CD8-positive, alpha-beta memory T cell (primary cell): ENCODE results near the gene SMYD3. TPM values are rescaled to one million over a fixed set of nuclear protein-coding genes. Genes with fewer than 3 reads are reported as not detected.
"Not testable (repeated sequence)": the region's sequence is repeated elsewhere in the genome, so short reads cannot be mapped to it uniquely, and the experiment has no call there.

Experiments used
- CTCF ChIA-PET: fragments of 350-600 bp; sonication (Branson Sonifier 250); formaldehyde crosslinking; loops from one replicate; lab custom pipeline; 2021; ENCODE audit warnings: antibody characterized with exemption; lab: Charles Lee
- POLR2A ChIA-PET: fragments of 350-600 bp; sonication (Branson Sonifier 250); formaldehyde crosslinking; loops from one replicate; lab custom pipeline; 2021; ENCODE audit warnings: antibody characterized with exemption; lab: Charles Lee
- DNase-seq, 5 donors: peaks; one replicate each; pipeline versions ENCODE4 v3.0.0 to v3.0.0-alpha.2; 2020 to 2022; ENCODE audit warnings: mixed read lengths in 1 of 5
- H3K27ac ChIP-seq: one replicate; pipeline ENCODE4 v1.7.0; 2013; ENCODE audit warnings: low read depth, mild to moderate bottlenecking, low read length, moderate library complexity
- H3K27me3 ChIP-seq: 2 replicates; pipeline ENCODE4 v1.7.0; 2013; ENCODE audit warnings: low read length, mild to moderate bottlenecking; ENCODE audit not compliant: insufficient read depth, poor library complexity, severe bottlenecking
- H3K36me3 ChIP-seq: 2 replicates; pipeline ENCODE4 v1.7.0; 2013; ENCODE audit warnings: mild to moderate bottlenecking, low read length, moderate library complexity; ENCODE audit not compliant: insufficient read depth
- H3K4me1 ChIP-seq: 2 replicates; pipeline ENCODE4 v1.7.0; 2013; ENCODE audit warnings: mild to moderate bottlenecking, low read length, moderate library complexity; ENCODE audit not compliant: insufficient read depth
- H3K4me3 ChIP-seq: 2 replicates; pipeline ENCODE4 v1.7.0; 2013; ENCODE audit warnings: mild to moderate bottlenecking, low read length
- H3K9me3 ChIP-seq: 2 replicates; pipeline ENCODE4 v1.7.0; 2013; ENCODE audit warnings: mild to moderate bottlenecking, low read length
- H3K27ac Mint-ChIP-seq, 8 donors: one replicate each; pipeline ENCODE4 v1.8.0; 2020 to 2021; ENCODE audit warnings: mixed read lengths in 8 of 8, mild to moderate bottlenecking in 6 of 8, inconsistent platforms in 3 of 8, moderate library complexity in 3 of 8
- H3K27me3 Mint-ChIP-seq, 2 donors: one replicate each; pipeline ENCODE4 v1.8.0; 2020 to 2021; ENCODE audit warnings: mixed read lengths in 2 of 2, mild to moderate bottlenecking in 1 of 2, moderate library complexity in 1 of 2
- H3K36me3 Mint-ChIP-seq, 3 donors: one replicate each; pipeline ENCODE4 v1.8.0; 2020 to 2021; ENCODE audit warnings: mixed read lengths in 3 of 3, inconsistent platforms in 1 of 3, mild to moderate bottlenecking in 1 of 3
- H3K4me1 Mint-ChIP-seq, 3 donors: one replicate each; pipeline ENCODE4 v1.8.0; 2020 to 2021; ENCODE audit warnings: mixed read lengths in 3 of 3, inconsistent platforms in 1 of 3, mild to moderate bottlenecking in 1 of 3
- H3K4me3 Mint-ChIP-seq, 7 donors: one replicate each; pipeline ENCODE4 v1.8.0; 2020 to 2021; ENCODE audit warnings: mixed read lengths in 7 of 7, mild to moderate bottlenecking in 6 of 7, moderate library complexity in 4 of 7, inconsistent platforms in 2 of 7
- H3K9me3 Mint-ChIP-seq, 5 donors: one replicate each; pipeline ENCODE4 v1.8.0; 2020 to 2022; ENCODE audit warnings: mixed read lengths in 5 of 5, mild to moderate bottlenecking in 3 of 5, moderate library complexity in 2 of 5, inconsistent platforms in 1 of 5
- polyA plus RNA-seq: library from polyadenylated mRNA; unstranded; fragments of 300-500 nt; fragmentation: Illumina TruSeq; gene quantifications from one replicate; pipeline ENCODE4 v1.2.3, GENCODE V29; 2021
- total RNA-seq, 2 experiments: library from RNA; stranded (reverse); gene quantifications; one replicate each; pipeline ENCODE4 v1.2.3, GENCODE V29; 2021

Gene SMYD3
- total and polyA plus RNA-seq, 3 experiments from 2014 or later, result 12.4 to 31.7 (median 14.5) TPM

- no peak overlapping the region for H3K4me3 ChIP-seq
- Mint-ChIP-seq H3K27ac (no peak overlapping the region), H3K36me3 (peaks cover 24 to 68% (median 59%) of the 10 kb centered on the region in 3 donors), H3K27me3 (no peaks in the 10 kb centered on the region), H3K9me3 (peaks cover 4 to 69% (median 31%) of the 10 kb centered on the region in 5 donors), H3K4me1 (no peaks in the 10 kb centered on the region), H3K4me3 (no peak overlapping the region)
- H3K27me3 ChIP-seq, result no peaks in the 10 kb centered on the region
- DNase-seq, result no peak
- ChIA-PET CTCF (no interaction called here), POLR2A (no interaction called here)
- H3K9me3 ChIP-seq, result no peaks in the 10 kb centered on the region
- no peaks in the 10 kb centered on the region for H3K4me1 ChIP-seq
- H3K27ac ChIP-seq, result no peak overlapping the region
- peaks cover 4% of the 10 kb centered on the region for H3K36me3 ChIP-seq
Measured at GRCh38 chr1:245748646-245749045, 758.4 kb downstream of the SMYD3 start.

GRCh38 chr1:245748240-245748639 lies 758.8 kb downstream of the SMYD3 start:
- H3K27me3 Mint-ChIP-seq, result no peaks in the 10 kb centered on the region

GRCh38 chr1:245742896-245743295 lies 764.2 kb downstream of the SMYD3 start:
- no peaks in the 10 kb centered on the region for H3K27me3 Mint-ChIP-seq
- no peak overlapping the region for H3K27ac Mint-ChIP-seq
- H3K4me3 Mint-ChIP-seq, result no peak overlapping the region
- H3K9me3 ChIP-seq, result no peaks in the 10 kb centered on the region
- peaks cover 10 to 40% (median 19%) of the 10 kb centered on the region in 3 donors for H3K36me3 Mint-ChIP-seq
- DNase-seq, result no peak
- H3K36me3 ChIP-seq, result no peaks in the 10 kb centered on the region
- no peak overlapping the region for H3K27ac ChIP-seq
- ChIA-PET POLR2A (no interaction called here), CTCF (no interaction called here)
- H3K4me1 Mint-ChIP-seq, result no peaks in the 10 kb centered on the region
- H3K9me3 Mint-ChIP-seq, result peaks cover 4 to 55% (median 40%) of the 10 kb centered on the region in 5 donors
- H3K27me3 ChIP-seq, result no peaks in the 10 kb centered on the region
- no peak overlapping the region for H3K4me3 ChIP-seq
- H3K4me1 ChIP-seq, result no peaks in the 10 kb centered on the region

More at GRCh38 chr1:245748240-245748639, 758.8 kb downstream of the SMYD3 start:
- CTCF ChIA-PET, result no interaction called here
- no peak overlapping the region for H3K4me3 Mint-ChIP-seq
- no peak overlapping the region for H3K4me3 ChIP-seq
- POLR2A ChIA-PET, result no interaction called here
- peaks cover 4% of the 10 kb centered on the region for H3K36me3 ChIP-seq
- no peaks in the 10 kb centered on the region for H3K9me3 ChIP-seq
- no peak overlapping the region for H3K27ac Mint-ChIP-seq
- H3K27ac ChIP-seq, result no peak overlapping the region
- no peaks in the 10 kb centered on the region for H3K4me1 ChIP-seq
- H3K4me1 Mint-ChIP-seq, result no peaks in the 10 kb centered on the region
- H3K27me3 ChIP-seq, result no peaks in the 10 kb centered on the region
- H3K9me3 Mint-ChIP-seq, result peaks cover 4 to 69% (median 31%) of the 10 kb centered on the region in 5 donors
- DNase-seq, result no peak
- peaks cover 24 to 66% (median 58%) of the 10 kb centered on the region in 3 donors for H3K36me3 Mint-ChIP-seq

- H3K4me1 ChIP-seq, H3K4me3 Mint-ChIP-seq, H3K9me3 ChIP-seq, DNase-seq, H3K27ac Mint-ChIP-seq, H3K36me3 ChIP-seq, CTCF ChIA-PET, H3K4me3 ChIP-seq, H3K4me1 Mint-ChIP-seq, H3K27me3 ChIP-seq, POLR2A ChIA-PET, H3K27me3 Mint-ChIP-seq, H3K27ac ChIP-seq: not testable (repeated sequence)
- H3K9me3 Mint-ChIP-seq, result peaks cover 4 to 35% (median 21%) of the 10 kb centered on the region in 5 donors
- H3K36me3 Mint-ChIP-seq, result peaks cover 0 to 16% (median 3%) of the 10 kb centered on the region in 3 donors
Measured at GRCh38 chr1:245740336-245740735, 766.7 kb downstream of the SMYD3 start.

GRCh38 chr1:245730801-245731200 lies 776.3 kb downstream of the SMYD3 start:
- H3K36me3 Mint-ChIP-seq, result peaks cover 1 to 54% (median 2%) of the 10 kb centered on the region in 3 donors
- POLR2A ChIA-PET, result no interaction called here
- peaks cover 37 to 79% (median 63%) of the 10 kb centered on the region in 5 donors for H3K9me3 Mint-ChIP-seq

GRCh38 chr1:245728035-245728434 lies 779.0 kb downstream of the SMYD3 start:
- H3K27me3 ChIP-seq, H3K4me1 ChIP-seq, H3K9me3 ChIP-seq, H3K27ac ChIP-seq, H3K4me1 Mint-ChIP-seq, CTCF ChIA-PET, POLR2A ChIA-PET, H3K27me3 Mint-ChIP-seq, DNase-seq, H3K27ac Mint-ChIP-seq, H3K4me3 ChIP-seq, H3K36me3 ChIP-seq, H3K4me3 Mint-ChIP-seq: not testable (repeated sequence)
- Mint-ChIP-seq H3K36me3 (peaks cover 1 to 70% (median 4%) of the 10 kb centered on the region in 3 donors), H3K9me3 (peaks cover 41 to 84% (median 65%) of the 10 kb centered on the region in 5 donors)

More at GRCh38 chr1:245730801-245731200, 776.3 kb downstream of the SMYD3 start:
- Histone ChIP-seq H3K4me3 (no peak overlapping the region), H3K4me1 (no peaks in the 10 kb centered on the region), H3K36me3 (no peaks in the 10 kb centered on the region), H3K9me3 (no peaks in the 10 kb centered on the region), H3K27ac (no peak overlapping the region), H3K27me3 (no peaks in the 10 kb centered on the region)
- no peak for DNase-seq
- no peak overlapping the region for H3K4me3 Mint-ChIP-seq
- peaks cover 0 to 3% of the 10 kb centered on the region in 2 donors for H3K27me3 Mint-ChIP-seq
- no peaks in the 10 kb centered on the region for H3K4me1 Mint-ChIP-seq
- CTCF ChIA-PET, result no interaction called here
- no peak overlapping the region for H3K27ac Mint-ChIP-seq

- Mint-ChIP-seq H3K9me3 (peaks cover 2 to 47% (median 16%) of the 10 kb centered on the region in 5 donors), H3K4me1 (no peaks in the 10 kb centered on the region), H3K4me3 (no peak overlapping the region), H3K27me3 (no peaks in the 10 kb centered on the region), H3K36me3 (peaks cover 0 to 35% (median 2%) of the 10 kb centered on the region in 3 donors), H3K27ac (no peak overlapping the region)
- ChIA-PET CTCF (no interaction called here), POLR2A (no interaction called here)
- H3K36me3 ChIP-seq, result no peaks in the 10 kb centered on the region
- no peaks in the 10 kb centered on the region for H3K4me1 ChIP-seq
- no peaks in the 10 kb centered on the region for H3K9me3 ChIP-seq
- no peak overlapping the region for H3K4me3 ChIP-seq
- H3K27ac ChIP-seq, result no peak overlapping the region
- DNase-seq, result no peak
- no peaks in the 10 kb centered on the region for H3K27me3 ChIP-seq
Measured at GRCh38 chr1:245721488-245721887, 785.6 kb downstream of the SMYD3 start.

- Mint-ChIP-seq H3K9me3 (peaks cover 0 to 32% (median 5%) of the 10 kb centered on the region in 5 donors), H3K27ac (no peak overlapping the region), H3K36me3 (peaks cover 0 to 20% (median 0%) of the 10 kb centered on the region in 3 donors), H3K27me3 (no peaks in the 10 kb centered on the region), H3K4me1 (no peaks in the 10 kb centered on the region), H3K4me3 (no peak overlapping the region)
- POLR2A ChIA-PET, result no interaction called here
- no peaks in the 10 kb centered on the region for H3K27me3 ChIP-seq
- H3K36me3 ChIP-seq, result no peaks in the 10 kb centered on the region
- CTCF ChIA-PET, result no interaction called here
- H3K9me3 ChIP-seq, result no peaks in the 10 kb centered on the region
- H3K27ac ChIP-seq, result no peak overlapping the region
- no peaks in the 10 kb centered on the region for H3K4me1 ChIP-seq
- DNase-seq, result no peak
- no peak overlapping the region for H3K4me3 ChIP-seq
Measured at GRCh38 chr1:245718951-245719350, 788.1 kb downstream of the SMYD3 start.
